ENCODE measurements around the gene HECW1. TPM values are rescaled to one million over a fixed set of nuclear protein-coding genes. Genes with fewer than 3 reads are reported as not detected.
"Not testable (repeated sequence)": the region's sequence is repeated elsewhere in the genome, so short reads cannot be mapped to it uniquely, and the experiment has no call there.

Gene HECW1
- total and polyA plus RNA-seq, 4 experiments from 2014 or later = not detected

- H3K4me3 Mint-ChIP-seq; DNase-seq; POLR2A ChIA-PET (ENCODE audit: partially characterized antibody); H3K9me3 ChIP-seq (ENCODE audit: control insufficient read depth in 1 of 2, low read length in 2 of 2); H3K9me3 Mint-ChIP-seq; H3K27me3 ChIP-seq (ENCODE audit: insufficient read depth, low read length); H3K27ac ChIP-seq (ENCODE audit: low read depth, low read length); H3K36me3 Mint-ChIP-seq; H3K36me3 ChIP-seq (ENCODE audit: insufficient read depth, low read length); H3K4me3 ChIP-seq (ENCODE audit: low read length in 2 of 2); H3K27me3 Mint-ChIP-seq; H3K4me1 Mint-ChIP-seq; intact Hi-C loops (cut with micrococcal nuclease); H3K27ac Mint-ChIP-seq; H3K4me1 ChIP-seq (ENCODE audit: insufficient read depth, low read length); CTCF ChIA-PET (ENCODE audit: partially characterized antibody): not testable (repeated sequence)
These were observed 373.6 kb downstream of the HECW1 start for GRCh38 chr7:43486008-43486407.

GRCh38 chr7:43486634-43487033 lies 374.2 kb downstream of the HECW1 start:
- no peaks in the 10 kb centered on the region for H3K36me3 ChIP-seq (ENCODE audit: insufficient read depth, low read length)
- Mint-ChIP-seq H3K36me3 (no peaks in the 10 kb centered on the region), H3K4me1 (peaks cover 0 to 4% (median 0%) of the 10 kb centered on the region in 4 donors), H3K4me3 (no peak overlapping the region), H3K9me3 (no peaks in the 10 kb centered on the region), H3K27me3 (peaks cover 6 to 7% of the 10 kb centered on the region in 2 donors), H3K27ac (no peak overlapping the region)
- no peaks in the 10 kb centered on the region for H3K9me3 ChIP-seq (ENCODE audit: control insufficient read depth in 1 of 2, low read length in 2 of 2)
- no peak overlapping the region for H3K4me3 ChIP-seq (ENCODE audit: low read length in 2 of 2)
- H3K27ac ChIP-seq (ENCODE audit: low read depth, low read length) = no peak overlapping the region
- DNase-seq = no peak
- ChIA-PET POLR2A (ENCODE audit: partially characterized antibody) (no interaction called here), CTCF (ENCODE audit: partially characterized antibody) (no interaction called here)
- intact Hi-C loops (cut with micrococcal nuclease) = no loop called here
- H3K27me3 ChIP-seq (ENCODE audit: insufficient read depth, low read length) = no peaks in the 10 kb centered on the region
- no peaks in the 10 kb centered on the region for H3K4me1 ChIP-seq (ENCODE audit: insufficient read depth, low read length)

GRCh38 chr7:43487731-43488073 lies 375.3 kb downstream of the HECW1 start:
- H3K4me1 ChIP-seq (ENCODE audit: insufficient read depth, low read length) = no peaks in the 10 kb centered on the region
- no peak overlapping the region for H3K27ac Mint-ChIP-seq
- no peaks in the 10 kb centered on the region for H3K36me3 ChIP-seq (ENCODE audit: insufficient read depth, low read length)
- H3K9me3 Mint-ChIP-seq = no peaks in the 10 kb centered on the region
- H3K4me1 Mint-ChIP-seq = peaks cover 0 to 4% (median 0%) of the 10 kb centered on the region in 4 donors
- ChIA-PET CTCF (ENCODE audit: partially characterized antibody) (no interaction called here), POLR2A (ENCODE audit: partially characterized antibody) (no interaction called here)
- H3K9me3 ChIP-seq (ENCODE audit: control insufficient read depth in 1 of 2, low read length in 2 of 2) = no peaks in the 10 kb centered on the region
- H3K27ac ChIP-seq (ENCODE audit: low read depth, low read length) = no peak overlapping the region
- intact Hi-C loops (cut with micrococcal nuclease) = no loop called here
- no peaks in the 10 kb centered on the region for H3K27me3 ChIP-seq (ENCODE audit: insufficient read depth, low read length)
- no peak overlapping the region for H3K4me3 ChIP-seq (ENCODE audit: low read length in 2 of 2)
- H3K36me3 Mint-ChIP-seq = no peaks in the 10 kb centered on the region
- H3K4me3 Mint-ChIP-seq = no peak overlapping the region
- no peak for DNase-seq
- peaks cover 7 to 8% of the 10 kb centered on the region in 2 donors for H3K27me3 Mint-ChIP-seq

GRCh38 chr7:43489257-43489656 lies 376.8 kb downstream of the HECW1 start:
- no peak overlapping the region for H3K4me3 ChIP-seq (ENCODE audit: low read length in 2 of 2)
- Mint-ChIP-seq H3K9me3 (no peaks in the 10 kb centered on the region), H3K27ac (no peak overlapping the region), H3K4me1 (peaks cover 0 to 4% (median 0%) of the 10 kb centered on the region in 4 donors), H3K4me3 (no peak overlapping the region), H3K27me3 (peaks cover 3 to 8% of the 10 kb centered on the region in 2 donors), H3K36me3 (no peaks in the 10 kb centered on the region)
- H3K27ac ChIP-seq (ENCODE audit: low read depth, low read length) = no peak overlapping the region
- ChIA-PET CTCF (ENCODE audit: partially characterized antibody) (no interaction called here), POLR2A (ENCODE audit: partially characterized antibody) (no interaction called here)
- no peaks in the 10 kb centered on the region for H3K27me3 ChIP-seq (ENCODE audit: insufficient read depth, low read length)
- intact Hi-C loops (cut with micrococcal nuclease) = no loop called here
- no peak for DNase-seq
- H3K4me1 ChIP-seq (ENCODE audit: insufficient read depth, low read length) = no peaks in the 10 kb centered on the region
- no peaks in the 10 kb centered on the region for H3K9me3 ChIP-seq (ENCODE audit: control insufficient read depth in 1 of 2, low read length in 2 of 2)
- no peaks in the 10 kb centered on the region for H3K36me3 ChIP-seq (ENCODE audit: insufficient read depth, low read length)

- CTCF ChIA-PET (ENCODE audit: partially characterized antibody) = no interaction called here
- no peak overlapping the region for H3K27ac Mint-ChIP-seq
- DNase-seq = no peak
These were observed 377.6 kb downstream of the HECW1 start for GRCh38 chr7:43490016-43490415.

GRCh38 chr7:43491123-43491522 lies 378.7 kb downstream of the HECW1 start:
- H3K27me3 ChIP-seq (ENCODE audit: insufficient read depth, low read length) = no peaks in the 10 kb centered on the region
- Mint-ChIP-seq H3K9me3 (no peaks in the 10 kb centered on the region), H3K27me3 (peaks cover 4 to 10% of the 10 kb centered on the region in 2 donors), H3K4me3 (no peak overlapping the region), H3K4me1 (peaks cover 0 to 4% (median 0%) of the 10 kb centered on the region in 4 donors), H3K27ac (no peak overlapping the region), H3K36me3 (no peaks in the 10 kb centered on the region)
- H3K4me3 ChIP-seq (ENCODE audit: low read length in 2 of 2) = no peak overlapping the region
- no peak overlapping the region for H3K27ac ChIP-seq (ENCODE audit: low read depth, low read length)
- DNase-seq = no peak
- H3K4me1 ChIP-seq (ENCODE audit: insufficient read depth, low read length) = no peaks in the 10 kb centered on the region
- intact Hi-C loops (cut with micrococcal nuclease) = no loop called here
- no peaks in the 10 kb centered on the region for H3K9me3 ChIP-seq (ENCODE audit: control insufficient read depth in 1 of 2, low read length in 2 of 2)
- CTCF ChIA-PET (ENCODE audit: partially characterized antibody) = interaction anchor here (1.0 to 1.3 kb wide), 2 partner anchors 11 to 51 kb away, joined by 3 read pairs; no protein-coding TSS in a partner anchor
- H3K36me3 ChIP-seq (ENCODE audit: insufficient read depth, low read length) = no peaks in the 10 kb centered on the region
- POLR2A ChIA-PET (ENCODE audit: partially characterized antibody) = no interaction called here

More at GRCh38 chr7:43490016-43490415, 377.6 kb downstream of the HECW1 start:
- Histone ChIP-seq H3K4me3 (ENCODE audit: low read length in 2 of 2) (no peak overlapping the region), H3K9me3 (ENCODE audit: control insufficient read depth in 1 of 2, low read length in 2 of 2) (no peaks in the 10 kb centered on the region), H3K27ac (ENCODE audit: low read depth, low read length) (no peak overlapping the region), H3K4me1 (ENCODE audit: insufficient read depth, low read length) (no peaks in the 10 kb centered on the region), H3K36me3 (ENCODE audit: insufficient read depth, low read length) (no peaks in the 10 kb centered on the region), H3K27me3 (ENCODE audit: insufficient read depth, low read length) (no peaks in the 10 kb centered on the region)
- no peak overlapping the region for H3K4me3 Mint-ChIP-seq
- POLR2A ChIA-PET (ENCODE audit: partially characterized antibody) = no interaction called here
- H3K36me3 Mint-ChIP-seq = no peaks in the 10 kb centered on the region
- intact Hi-C loops (cut with micrococcal nuclease) = no loop called here
- H3K4me1 Mint-ChIP-seq = peaks cover 0 to 4% (median 0%) of the 10 kb centered on the region in 4 donors
- peaks cover 0 to 6% of the 10 kb centered on the region in 2 donors for H3K27me3 Mint-ChIP-seq
- H3K9me3 Mint-ChIP-seq = no peaks in the 10 kb centered on the region

GRCh38 chr7:43491984-43492383 lies 379.5 kb downstream of the HECW1 start:
- Mint-ChIP-seq H3K4me1 (peaks cover 0 to 4% (median 0%) of the 10 kb centered on the region in 4 donors), H3K4me3 (no peak overlapping the region), H3K27me3 (peaks cover 4 to 10% of the 10 kb centered on the region in 2 donors), H3K27ac (no peak overlapping the region), H3K9me3 (no peaks in the 10 kb centered on the region), H3K36me3 (no peaks in the 10 kb centered on the region)
- Histone ChIP-seq H3K4me1 (ENCODE audit: insufficient read depth, low read length) (no peaks in the 10 kb centered on the region), H3K36me3 (ENCODE audit: insufficient read depth, low read length) (no peaks in the 10 kb centered on the region), H3K9me3 (ENCODE audit: control insufficient read depth in 1 of 2, low read length in 2 of 2) (no peaks in the 10 kb centered on the region), H3K27me3 (ENCODE audit: insufficient read depth, low read length) (no peaks in the 10 kb centered on the region), H3K27ac (ENCODE audit: low read depth, low read length) (no peak overlapping the region), H3K4me3 (ENCODE audit: low read length in 2 of 2) (no peak overlapping the region)
- POLR2A ChIA-PET (ENCODE audit: partially characterized antibody) = no interaction called here
- CTCF ChIA-PET (ENCODE audit: partially characterized antibody) = interaction anchor here (1.3 kb wide), 1 partner anchor 10 kb away, joined by 3 read pairs; no protein-coding TSS in a partner anchor
- intact Hi-C loops (cut with micrococcal nuclease) = no loop called here
- no peak for DNase-seq

- ChIA-PET CTCF (ENCODE audit: partially characterized antibody) (no interaction called here), POLR2A (ENCODE audit: partially characterized antibody) (no interaction called here)
- no peaks in the 10 kb centered on the region for H3K36me3 Mint-ChIP-seq
These were observed 380.4 kb downstream of the HECW1 start for GRCh38 chr7:43492896-43493295.

More at GRCh38 chr7:43492896-43493295, 380.4 kb downstream of the HECW1 start:
- H3K36me3 ChIP-seq (ENCODE audit: insufficient read depth, low read length) = no peaks in the 10 kb centered on the region
- intact Hi-C loops (cut with micrococcal nuclease) = no loop called here
- H3K9me3 Mint-ChIP-seq = no peaks in the 10 kb centered on the region
- H3K4me3 Mint-ChIP-seq = no peak overlapping the region
- peaks cover 8 to 16% of the 10 kb centered on the region in 2 donors for H3K27me3 Mint-ChIP-seq
- H3K4me1 ChIP-seq (ENCODE audit: insufficient read depth, low read length) = no peaks in the 10 kb centered on the region
- no peaks in the 10 kb centered on the region for H3K27me3 ChIP-seq (ENCODE audit: insufficient read depth, low read length)
- no peak overlapping the region for H3K4me3 ChIP-seq (ENCODE audit: low read length in 2 of 2)
- H3K27ac Mint-ChIP-seq = no peak overlapping the region
- H3K9me3 ChIP-seq (ENCODE audit: control insufficient read depth in 1 of 2, low read length in 2 of 2) = no peaks in the 10 kb centered on the region
- H3K4me1 Mint-ChIP-seq = peaks cover 0 to 4% (median 0%) of the 10 kb centered on the region in 4 donors
- no peak for DNase-seq
- H3K27ac ChIP-seq (ENCODE audit: low read depth, low read length) = no peak overlapping the region

All from CD4-positive, alpha-beta memory T cell (primary cell).